Right lobe of liver (tissue), 6 donors: ENCODE data around the gene APBA2. TPM values are rescaled to one million over a fixed set of nuclear protein-coding genes. Genes with fewer than 3 reads are reported as not detected.
A peak's percentile ranks its signal among the peaks of the same experiment; 100 is the strongest.

Source experiments
- ATAC-seq, 4 donors: fragments of 200-7000 bp; cut with Tn5 transposase; one replicate each; pipeline ENCODE4 v1.9.1; 2020; ENCODE audit warnings: mild to moderate bottlenecking in 4 of 4, moderate library complexity in 4 of 4
- DNase-seq, 3 donors: peaks; one replicate each; pipeline ENCODE4 v3.0.0-alpha.2; 2020
- H3K27ac ChIP-seq, 3 donors: fragments of 200-600 bp; one replicate each; pipeline ENCODE4 v1.8.0; 2022
- H3K27me3 ChIP-seq, 2 donors: fragments of 200-600 bp; one replicate each; pipeline ENCODE4 v1.8.0; 2022
- H3K36me3 ChIP-seq, 4 donors: fragments of 200-600 bp; sonication (generic) in 1 of 4; one replicate each; pipeline versions ENCODE4 v1.5.1 to v1.8.0; 2017 to 2022; ENCODE audit warnings: control low read depth in 1 of 4
- H3K4me1 ChIP-seq, 4 donors: fragments of 200-600 bp; sonication (generic) in 1 of 4; one replicate each; pipeline versions ENCODE4 v1.5.1 to v1.8.0; 2017 to 2022; ENCODE audit warnings: control low read depth in 1 of 4
- H3K4me3 ChIP-seq, 3 donors: fragments of 200-600 bp; one replicate each; pipeline ENCODE4 v1.8.0; 2022
- H3K9me3 ChIP-seq, 4 donors: fragments of 200-600 bp; sonication (generic) in 1 of 4; one replicate each; pipeline versions ENCODE4 v1.5.1 to v1.8.0; 2017 to 2022; ENCODE audit warnings: control low read depth in 1 of 4
- CTCF ChIP-seq, 4 donors: fragments of 200-600 bp in 3 of 4; fragments of 450-650 bp in 1 of 4; IDR thresholded peaks; one replicate each; pipeline versions ENCODE4 v1.5.1 to v1.8.0; 2016 to 2022; ENCODE audit warnings: antibody characterized with exemption in 4 of 4, mild to moderate bottlenecking in 2 of 4
- POLR2A ChIP-seq: fragments of 450-650 bp; IDR thresholded peaks from one replicate; pipeline ENCODE4 v1.6.1; 2017; ENCODE audit warnings: antibody characterized with exemption, mild to moderate bottlenecking
- WGBS: methylation state at CpG from one replicate; pipeline ENCODE4 v1.1.6; 2018; ENCODE audit warnings: low coverage, low lambda C conversion rate; ENCODE audit not compliant: insufficient coverage; ENCODE audit errors: missing lambda C conversion rate; 5-methylcytosine and 5-hydroxymethylcytosine counted together
- intact Hi-C, 2 donors: fragments of 100-400 bp; cut with DNase I; formaldehyde crosslinking; loops; one replicate each; pipeline versions ENCODE4 v1.11.2 to v1.14.1; 2022
- total RNA-seq, 6 experiments: library from RNA; depleted of rRNA in 2 of 6; stranded (reverse); fragments of >200 nt in 2 of 6; fragmentation: NEBNext Ultra II Directional in 3 of 6; extraction: Animal tissue kit (Norgen Biotek cat#: 25700) in 3 of 6; gene quantifications; one replicate each; pipeline versions ENCODE4 v1.1.0 to v1.2.4, GENCODE V29; 2016 to 2023
- donor health status: DM: no; HTN: yes; CAD: no.
- donor health status: DM: no; HTN: no; CAD: no.
- donor health status: DM: no; HTN: no; CAD: no.
- donor health status: DM: no; HTN: yes; CAD: no.
- donor health status: DM: no; HTN: yes; CAD: no.

The APBA2 gene
- total RNA-seq, 6 experiments from 2014 or later: 0.51 to 0.75 (median 0.69) TPM

- no peak for TF ChIP-seq POLR2A
- TF ChIP-seq CTCF (IDR thresholded peaks at IDR 0.05): no peak
- intact Hi-C loops: no loop called here
- H3K27me3 ChIP-seq: no peaks in the 10 kb centered on the region
- H3K27ac ChIP-seq: no peak overlapping the region
- H3K9me3 ChIP-seq: no peaks in the 10 kb centered on the region
- WGBS: 80% methylated on average over 2 of the region's 3 CpGs
- no peak for ATAC-seq
- H3K4me1 ChIP-seq: no peaks in the 10 kb centered on the region
- H3K36me3 ChIP-seq: no peaks in the 10 kb centered on the region
- no peak overlapping the region for H3K4me3 ChIP-seq
- no peak for DNase-seq
Observed at GRCh38 chr15:29034151-29034550, 148.4 kb downstream of the APBA2 start.

GRCh38 chr15:29034593-29035335 lies 149.0 kb downstream of the APBA2 start:
- intact Hi-C loops: no loop called here
- Histone ChIP-seq H3K36me3 (no peaks in the 10 kb centered on the region), H3K4me1 (no peaks in the 10 kb centered on the region), H3K9me3 (no peaks in the 10 kb centered on the region), H3K27ac (no peak overlapping the region), H3K27me3 (no peaks in the 10 kb centered on the region), H3K4me3 (no peak overlapping the region)
- WGBS: 78% methylated on average over 4 of the region's 4 CpGs
- ATAC-seq (no peak), DNase-seq (no peak)
- no peak for TF ChIP-seq CTCF (IDR thresholded peaks at IDR 0.05)
- TF ChIP-seq POLR2A: no peak

GRCh38 chr15:29035336-29036285 lies 149.8 kb downstream of the APBA2 start:
- Histone ChIP-seq H3K4me3 (no peak overlapping the region), H3K27me3 (no peaks in the 10 kb centered on the region), H3K27ac (no peak overlapping the region), H3K36me3 (no peaks in the 10 kb centered on the region), H3K4me1 (no peaks in the 10 kb centered on the region), H3K9me3 (no peaks in the 10 kb centered on the region)
- WGBS: 74% methylated on average over 3 of the region's 14 CpGs
- ATAC-seq (no peak), DNase-seq (no peak)
- TF ChIP-seq CTCF (IDR thresholded peaks at IDR 0.05): no peak
- TF ChIP-seq POLR2A: no peak
- intact Hi-C loops: no loop called here

GRCh38 chr15:29037997-29038705 lies 152.4 kb downstream of the APBA2 start:
- Histone ChIP-seq H3K27ac (no peak overlapping the region), H3K4me3 (no peak overlapping the region), H3K9me3 (no peaks in the 10 kb centered on the region), H3K36me3 (no peaks in the 10 kb centered on the region), H3K27me3 (no peaks in the 10 kb centered on the region), H3K4me1 (no peaks in the 10 kb centered on the region)
- intact Hi-C loops: no loop called here
- ATAC-seq: peak in 3 of 4 donors; percentile 39 to 47 (median 44)
- no peak for DNase-seq
- WGBS: 26% methylated on average over 6 of the region's 9 CpGs
- TF ChIP-seq CTCF (IDR thresholded peaks at IDR 0.05) (no peak), POLR2A (no peak)
